ENCODE results near the gene TM4SF18.
A peak's percentile ranks its signal among the peaks of the same experiment; 100 is the strongest.
"Not testable (repeated sequence)": the region's sequence is repeated elsewhere in the genome, so short reads cannot be mapped to it uniquely, and the experiment has no call there.

The TM4SF18 gene

GRCh38 chr3:149368674-149369497 lies 35.5 kb upstream of the TM4SF18 start:
- DNase-seq (ENCODE audit: low read depth): peak; percentile 39

- peak; percentile 67 for DNase-seq (ENCODE audit: low read depth)
Measured at GRCh38 chr3:149368201-149368673, 34.8 kb upstream of the TM4SF18 start.

- peak; percentile 93 for DNase-seq (ENCODE audit: low read depth)
Measured at GRCh38 chr3:149366941-149367840, 33.8 kb upstream of the TM4SF18 start.

GRCh38 chr3:149366031-149366430 lies 32.6 kb upstream of the TM4SF18 start:
- no peak for DNase-seq (ENCODE audit: low read depth)

- DNase-seq (ENCODE audit: low read depth): no peak
Measured at GRCh38 chr3:149364624-149365023, 31.2 kb upstream of the TM4SF18 start.

- peak; percentile 83 for DNase-seq (ENCODE audit: low read depth)
Measured at GRCh38 chr3:149363053-149363452, 29.6 kb upstream of the TM4SF18 start.

GRCh38 chr3:149362366-149362765 lies 28.9 kb upstream of the TM4SF18 start:
- DNase-seq (ENCODE audit: low read depth): no peak

GRCh38 chr3:149356630-149357029 lies 23.2 kb upstream of the TM4SF18 start:
- DNase-seq (ENCODE audit: low read depth): peak; percentile 41

- no peak for DNase-seq (ENCODE audit: low read depth)
Measured at GRCh38 chr3:149356044-149356592, 22.7 kb upstream of the TM4SF18 start.

- no peak for DNase-seq (ENCODE audit: low read depth)
Measured at GRCh38 chr3:149353581-149354184, 20.2 kb upstream of the TM4SF18 start.

- DNase-seq (ENCODE audit: low read depth): peak; percentile 84
Measured at GRCh38 chr3:149352556-149352955, 19.1 kb upstream of the TM4SF18 start.

GRCh38 chr3:149343951-149344350 lies 10.5 kb upstream of the TM4SF18 start:
- DNase-seq (ENCODE audit: low read depth): peak; percentile 31

- DNase-seq (ENCODE audit: low read depth): peak; percentile 95
Measured at GRCh38 chr3:149342413-149343380, 9.3 kb upstream of the TM4SF18 start.

GRCh38 chr3:149340310-149340933 lies 7.0 kb upstream of the TM4SF18 start:
- DNase-seq (ENCODE audit: low read depth): peak; percentile 88

GRCh38 chr3:149339931-149340309 lies 6.5 kb upstream of the TM4SF18 start:
- DNase-seq (ENCODE audit: low read depth): peak; percentile 99

- not testable (repeated sequence) for DNase-seq (ENCODE audit: low read depth)
Measured at GRCh38 chr3:149337486-149337885, 4.0 kb upstream of the TM4SF18 start.

GRCh38 chr3:149336925-149337324 lies 3.5 kb upstream of the TM4SF18 start:
- no peak for DNase-seq (ENCODE audit: low read depth)

- no peak for DNase-seq (ENCODE audit: low read depth)
Measured at GRCh38 chr3:149332771-149333170, 665 bp downstream of the TM4SF18 start.

GRCh38 chr3:149332227-149332765 lies 1.1 kb downstream of the TM4SF18 start:
- DNase-seq (ENCODE audit: low read depth): peak; percentile 40

GRCh38 chr3:149331396-149331795 lies 2.0 kb downstream of the TM4SF18 start:
- DNase-seq (ENCODE audit: low read depth): no peak

Data from ELR (cell line).